Skin epidermis (tissue), 12 donors: ENCODE measurements around the gene ST8SIA2.
A peak's percentile ranks its signal among the peaks of the same experiment; 100 is the strongest.

Source experiments
- H3K27ac ChIP-seq, 21 experiments: fragments of 200-600 bp; sonication (generic) in 11 of 21; one replicate each; pipeline ENCODE4 v1.5.0; 2020; ENCODE audit warnings: mild to moderate bottlenecking in 3 of 21, inconsistent platforms in 2 of 21, moderate library complexity in 2 of 21
- H3K4me3 ChIP-seq, 7 experiments: fragments of 200-600 bp; sonication (generic) in 2 of 7; one replicate each; pipeline ENCODE4 v1.5.0; 2020; ENCODE audit warnings: inconsistent platforms in 2 of 7, mild to moderate bottlenecking in 2 of 7, moderate library complexity in 1 of 7

The ST8SIA2 gene

GRCh38 chr15:92394309-92395097 is 822 bp downstream of the ST8SIA2 start:
- Histone ChIP-seq H3K27ac (peak overlapping the region in 1 of 21 experiments; percentile 62), H3K4me3 (peak overlapping the region; percentile 15 to 38 (median 31))

- Histone ChIP-seq H3K27ac (no peak overlapping the region), H3K4me3 (peak overlapping the region in 5 of 7 experiments; percentile 21 to 38 (median 32))
Observed at GRCh38 chr15:92395098-92395635, 1.5 kb downstream of the ST8SIA2 start.

DNA sequence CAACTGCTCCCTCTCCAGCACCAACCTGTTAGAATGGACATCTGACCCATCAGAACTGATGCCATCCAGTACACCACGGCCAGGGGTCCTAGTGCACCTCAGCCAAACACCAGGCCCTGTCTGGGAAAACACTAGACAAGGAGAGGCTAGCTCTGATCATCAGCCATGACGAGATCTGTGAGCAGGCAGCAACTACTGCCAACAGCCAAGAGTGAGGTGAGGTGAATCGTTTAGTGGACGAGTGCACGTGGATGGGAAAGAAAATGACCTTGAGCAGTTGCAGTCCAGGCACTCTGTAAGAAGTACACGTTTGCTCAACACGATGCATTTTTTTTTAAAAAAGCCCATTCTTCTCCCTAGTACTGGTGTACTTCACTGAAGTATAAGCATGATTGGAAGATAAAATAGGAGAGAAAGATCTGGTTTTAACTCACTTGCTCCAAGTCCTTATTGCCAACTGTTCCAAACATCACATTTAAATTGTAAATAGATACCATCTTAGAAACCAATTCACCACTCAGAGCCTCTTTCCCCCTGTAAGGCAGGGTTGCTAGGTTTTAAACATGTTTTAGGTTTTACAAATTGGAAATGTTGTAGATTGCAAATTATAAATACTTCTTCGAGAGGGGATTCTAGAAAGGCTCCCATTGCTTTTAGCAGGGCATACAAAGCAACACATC is 5.7 kb downstream of the ST8SIA2 start:
- H3K4me3 ChIP-seq, result no peak overlapping the region
- H3K27ac ChIP-seq, result no peak overlapping the region

DNA sequence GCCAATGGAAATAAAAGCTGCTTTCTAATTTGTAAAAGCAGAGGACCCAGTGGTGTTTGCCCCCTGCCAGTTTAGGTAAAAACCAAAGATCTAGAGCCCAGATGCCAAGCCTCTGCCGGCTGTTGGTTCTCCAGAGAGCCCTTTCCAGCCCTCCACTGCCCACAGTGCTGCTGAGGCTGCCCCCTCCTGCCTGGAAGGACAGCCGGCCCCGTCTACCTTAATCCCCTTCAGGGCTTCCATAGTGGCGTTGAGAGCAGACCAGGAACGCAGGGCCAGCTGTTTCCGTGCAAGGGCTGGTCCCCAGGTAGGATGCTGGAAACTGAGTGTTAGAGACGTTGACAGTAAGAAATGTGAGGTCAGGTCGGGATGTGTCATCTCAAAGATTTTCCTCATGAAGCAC is 6.9 kb downstream of the ST8SIA2 start:
- no peak overlapping the region for H3K4me3 ChIP-seq
- no peak overlapping the region for H3K27ac ChIP-seq

- Histone ChIP-seq H3K27ac (no peak overlapping the region), H3K4me3 (no peak overlapping the region)
Observed at GRCh38 chr15:92400980-92401787, 7.5 kb downstream of the ST8SIA2 start.

DNA sequence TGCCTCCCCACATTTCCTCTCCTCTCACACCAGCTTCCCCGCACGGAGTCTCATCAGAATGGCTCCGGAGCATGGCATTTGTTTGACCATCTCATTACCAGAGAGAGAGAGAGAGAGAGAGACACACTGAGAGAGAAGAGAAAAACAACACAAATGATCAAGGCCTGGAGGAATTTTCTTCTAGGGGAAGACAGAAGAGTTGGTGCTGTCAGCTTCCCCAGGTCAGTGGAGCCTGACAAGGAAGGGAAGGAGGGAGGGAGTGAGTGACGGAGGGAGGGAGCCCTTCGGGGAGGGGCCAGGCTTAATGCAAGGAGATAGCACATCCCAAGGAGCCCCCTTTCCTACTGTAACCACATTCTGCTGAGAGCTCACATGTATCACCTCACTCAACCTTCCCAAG is 9.1 kb downstream of the ST8SIA2 start:
- H3K27ac ChIP-seq, result no peak overlapping the region
- no peak overlapping the region for H3K4me3 ChIP-seq

- Histone ChIP-seq H3K27ac (no peak overlapping the region), H3K4me3 (no peak overlapping the region)
Observed at GRCh38 chr15:92405942-92406341, 12.3 kb downstream of the ST8SIA2 start.

GRCh38 chr15:92407321-92407720 is 13.6 kb downstream of the ST8SIA2 start:
- no peak overlapping the region for H3K4me3 ChIP-seq

DNA sequence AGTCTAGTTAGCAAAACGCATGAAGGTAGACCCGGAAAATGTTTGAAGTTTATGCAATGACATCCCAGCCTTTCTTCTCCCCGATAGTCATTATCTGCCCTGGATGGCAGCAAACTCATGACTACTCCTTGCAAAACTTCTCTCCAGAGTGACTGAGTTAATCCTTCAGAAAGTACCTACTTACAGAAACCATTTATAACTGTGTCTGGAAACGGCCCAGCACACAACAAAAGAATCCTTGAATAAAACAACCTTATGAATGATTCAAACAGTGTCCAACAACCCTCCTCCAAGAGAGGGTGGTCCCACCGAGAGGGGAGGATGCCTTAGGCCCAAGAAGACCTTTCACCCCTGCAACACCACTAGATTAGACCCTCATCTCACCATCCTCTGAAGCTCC is 14.2 kb downstream of the ST8SIA2 start:
- Histone ChIP-seq H3K4me3 (no peak overlapping the region), H3K27ac (no peak overlapping the region)

More at GRCh38 chr15:92407321-92407720, 13.6 kb downstream of the ST8SIA2 start:
- no peak overlapping the region for H3K27ac ChIP-seq

GRCh38 chr15:92409006-92409405 is 15.3 kb downstream of the ST8SIA2 start:
- Histone ChIP-seq H3K27ac (no peak overlapping the region), H3K4me3 (no peak overlapping the region)

DNA sequence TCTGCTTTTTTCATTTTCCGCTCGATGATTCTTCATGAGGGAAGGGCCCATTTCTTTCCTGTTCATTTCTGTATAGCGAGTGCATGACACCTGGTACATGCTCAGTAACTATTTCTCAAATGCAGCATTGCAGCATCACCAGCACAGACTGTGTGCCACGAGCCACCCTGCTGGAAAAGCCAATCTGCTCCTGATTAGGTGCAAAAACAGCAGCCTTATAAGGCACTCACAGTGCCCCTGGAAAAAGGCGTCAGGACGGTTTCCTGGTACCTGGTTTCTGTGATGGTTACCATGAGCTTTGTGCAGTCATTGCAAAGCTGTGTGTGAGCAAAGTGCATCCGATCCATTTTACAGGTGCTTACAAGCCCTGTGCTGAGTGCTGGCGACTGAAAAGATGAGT is 15.8 kb downstream of the ST8SIA2 start:
- Histone ChIP-seq H3K4me3 (no peak overlapping the region), H3K27ac (no peak overlapping the region)

GRCh38 chr15:92410537-92410936 is 16.9 kb downstream of the ST8SIA2 start:
- Histone ChIP-seq H3K27ac (no peak overlapping the region), H3K4me3 (no peak overlapping the region)

DNA sequence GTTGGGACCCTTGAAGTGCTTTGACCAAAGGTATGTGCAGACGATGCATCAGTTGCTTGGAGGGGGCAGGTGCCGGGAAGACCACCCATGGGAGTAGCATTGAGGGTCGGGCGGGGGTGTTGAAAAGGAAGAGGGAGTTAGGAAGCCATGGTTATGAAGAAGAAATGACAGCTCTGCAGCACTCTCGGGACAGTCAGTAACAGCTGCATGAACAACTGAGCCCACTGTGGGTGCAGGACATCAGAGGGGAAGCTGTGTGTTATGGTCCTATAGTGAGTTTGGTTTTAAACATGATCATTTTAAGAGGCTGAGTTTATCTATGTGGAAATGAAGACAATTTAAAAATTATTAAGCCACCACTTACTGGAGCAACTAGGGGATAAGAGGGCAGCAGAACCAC is 17.6 kb downstream of the ST8SIA2 start:
- no peak overlapping the region for H3K4me3 ChIP-seq
- no peak overlapping the region for H3K27ac ChIP-seq

DNA sequence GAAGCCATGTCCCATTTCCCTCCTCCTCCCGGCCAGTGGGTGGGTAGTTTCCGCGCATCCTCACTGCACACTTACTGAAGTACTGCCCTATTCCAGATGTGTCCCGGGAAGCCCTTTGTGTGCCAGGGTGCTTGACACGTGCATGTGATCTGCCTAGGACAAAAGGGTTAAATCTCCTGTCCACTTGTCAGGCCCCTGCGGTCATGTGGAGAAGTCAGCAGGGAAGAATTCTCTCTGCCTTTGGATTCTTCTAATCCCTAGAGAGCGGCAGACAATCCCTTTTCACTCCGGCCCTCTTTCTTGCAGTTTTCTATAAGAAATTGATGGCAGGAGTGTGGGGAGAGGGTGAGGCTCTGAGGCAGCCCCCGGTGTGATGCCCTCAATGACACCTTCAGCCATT is 19.8 kb downstream of the ST8SIA2 start:
- Histone ChIP-seq H3K4me3 (no peak overlapping the region), H3K27ac (no peak overlapping the region)

DNA sequence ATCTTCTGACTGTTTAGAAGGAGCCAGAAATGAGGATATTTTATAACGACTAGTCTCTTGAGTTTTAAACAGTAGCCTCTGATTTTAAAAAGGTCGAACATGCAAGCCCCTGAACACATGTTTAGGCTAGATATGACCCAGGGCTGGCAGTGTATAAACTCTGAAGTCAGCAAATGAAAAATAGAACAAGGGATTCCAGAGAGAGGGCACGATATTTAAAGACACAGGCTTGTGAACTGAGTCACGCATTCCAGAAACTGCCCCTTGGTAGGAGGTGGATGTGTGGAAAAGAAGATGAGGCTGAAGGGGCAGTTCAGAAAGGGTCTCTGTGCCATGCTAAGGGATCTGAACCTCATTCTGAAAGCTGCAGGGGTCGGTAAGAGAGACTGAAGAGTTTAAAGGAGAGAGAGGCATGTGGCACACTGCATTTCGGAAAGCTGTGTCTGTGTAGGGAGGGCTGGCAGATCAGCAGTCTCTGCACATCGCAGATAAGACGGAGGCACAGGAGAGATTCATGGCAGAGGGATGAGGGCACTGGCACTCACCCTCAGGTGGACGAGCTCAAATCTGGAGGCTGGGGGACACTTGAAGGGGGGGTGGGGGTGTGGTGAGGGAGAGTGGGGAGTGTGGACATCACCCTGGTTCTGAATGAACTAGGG is 22.1 kb downstream of the ST8SIA2 start:
- H3K4me3 ChIP-seq, result no peak overlapping the region
- no peak overlapping the region for H3K27ac ChIP-seq

- Histone ChIP-seq H3K27ac (no peak overlapping the region), H3K4me3 (no peak overlapping the region)
Observed at GRCh38 chr15:92416557-92416956, 22.9 kb downstream of the ST8SIA2 start.

GRCh38 chr15:92417716-92418115 is 24.0 kb downstream of the ST8SIA2 start:
- no peak overlapping the region for H3K4me3 ChIP-seq
- H3K27ac ChIP-seq, result no peak overlapping the region

DNA sequence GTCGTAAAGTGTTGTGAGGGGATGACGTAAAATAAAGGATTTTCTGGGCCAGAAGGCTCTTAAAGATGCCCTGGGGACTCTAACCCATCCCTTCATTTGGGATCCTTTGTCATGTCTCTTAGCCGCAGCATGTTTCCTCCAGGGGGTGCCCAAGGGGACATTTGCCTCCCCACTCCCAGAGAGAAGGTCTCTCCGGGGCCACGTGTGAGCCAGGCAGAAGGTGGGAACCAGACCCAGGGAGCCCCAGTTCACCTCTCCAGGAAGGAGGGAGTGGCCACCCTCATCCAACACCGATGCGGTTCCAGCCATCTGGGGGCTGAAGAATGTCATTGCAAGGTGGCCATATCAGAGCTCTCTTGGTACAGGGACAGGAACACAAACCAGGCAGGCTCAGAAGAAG is 25.2 kb downstream of the ST8SIA2 start:
- Histone ChIP-seq H3K27ac (no peak overlapping the region), H3K4me3 (no peak overlapping the region)

- no peak overlapping the region for H3K4me3 ChIP-seq
- H3K27ac ChIP-seq, result no peak overlapping the region
Observed at GRCh38 chr15:92421976-92422375, 28.3 kb downstream of the ST8SIA2 start.
